Ishikawa (cell line): ENCODE data around the gene RELN.

Experiments
- CEBPB ChIP-seq: IDR thresholded peaks from 2 replicates; pipeline ENCODE4 v1.6.1; 2012
- CREB1 ChIP-seq: IDR thresholded peaks from 2 replicates; pipeline ENCODE4 v1.6.1; 2012; ENCODE audit warnings: low read depth
- EGR1 ChIP-seq: IDR thresholded peaks from 2 replicates; pipeline ENCODE4 v1.6.1; 2012
- EP300 ChIP-seq: IDR thresholded peaks from 2 replicates; pipeline ENCODE4 v1.6.1; 2012; ENCODE audit warnings: borderline replicate concordance
- FOXM1 ChIP-seq: IDR thresholded peaks from 2 replicates; pipeline ENCODE4 v1.6.1; 2012; ENCODE audit warnings: low read depth, borderline replicate concordance
- MAX ChIP-seq: IDR thresholded peaks from 2 replicates; pipeline ENCODE4 v1.6.1; 2012
- RAD21 ChIP-seq: IDR thresholded peaks from 2 replicates; pipeline ENCODE4 v1.6.1; 2012; ENCODE audit warnings: low read depth
- REST ChIP-seq: IDR thresholded peaks from 2 replicates; pipeline ENCODE4 v1.6.1; 2012; ENCODE audit warnings: low read depth, mild to moderate bottlenecking
- TAF1 ChIP-seq: IDR thresholded peaks from 2 replicates; pipeline ENCODE4 v1.6.1; 2012; ENCODE audit warnings: low read depth, mild to moderate bottlenecking
- TCF12 ChIP-seq: IDR thresholded peaks from 2 replicates; pipeline ENCODE4 v1.6.1; 2012; ENCODE audit warnings: low read depth
- TEAD4 ChIP-seq: IDR thresholded peaks from 2 replicates; pipeline ENCODE4 v1.6.1; 2012
- ZBTB7A ChIP-seq: IDR thresholded peaks from 2 replicates; pipeline ENCODE4 v1.6.1; 2012; ENCODE audit warnings: low read depth

- no peak for TF ChIP-seq REST
- no peak for TF ChIP-seq EP300
- no peak for TF ChIP-seq MAX
- no peak for TF ChIP-seq EGR1
- no peak for TF ChIP-seq FOXM1
- TF ChIP-seq ZBTB7A: no peak
- no peak for TF ChIP-seq RAD21
- TF ChIP-seq CREB1: no peak
- TF ChIP-seq CEBPB: no peak
- TF ChIP-seq TAF1: no peak
- TF ChIP-seq TCF12: no peak
- TF ChIP-seq TEAD4: no peak
Observed at GRCh38 chr7:103944230-103944900, 45.1 kb downstream of the RELN start.
